SHP77 (cell line): ENCODE measurements around the gene TFAP2A.

Source experiments
- DNase-seq, 2 experiments: peaks; one replicate each; lab custom pipeline; 2025; lab: John Stamatoyannopoulos, UW

TFAP2A gene

GRCh38 chr6:10412461-10413261 lies 2.2 kb downstream of the TFAP2A start:
- peak in 1 of 2 experiments; percentile 64 for DNase-seq

- DNase-seq = peak; percentile 50 to 64
Observed at GRCh38 chr6:10411971-10412460, 2.9 kb downstream of the TFAP2A start.

DNA sequence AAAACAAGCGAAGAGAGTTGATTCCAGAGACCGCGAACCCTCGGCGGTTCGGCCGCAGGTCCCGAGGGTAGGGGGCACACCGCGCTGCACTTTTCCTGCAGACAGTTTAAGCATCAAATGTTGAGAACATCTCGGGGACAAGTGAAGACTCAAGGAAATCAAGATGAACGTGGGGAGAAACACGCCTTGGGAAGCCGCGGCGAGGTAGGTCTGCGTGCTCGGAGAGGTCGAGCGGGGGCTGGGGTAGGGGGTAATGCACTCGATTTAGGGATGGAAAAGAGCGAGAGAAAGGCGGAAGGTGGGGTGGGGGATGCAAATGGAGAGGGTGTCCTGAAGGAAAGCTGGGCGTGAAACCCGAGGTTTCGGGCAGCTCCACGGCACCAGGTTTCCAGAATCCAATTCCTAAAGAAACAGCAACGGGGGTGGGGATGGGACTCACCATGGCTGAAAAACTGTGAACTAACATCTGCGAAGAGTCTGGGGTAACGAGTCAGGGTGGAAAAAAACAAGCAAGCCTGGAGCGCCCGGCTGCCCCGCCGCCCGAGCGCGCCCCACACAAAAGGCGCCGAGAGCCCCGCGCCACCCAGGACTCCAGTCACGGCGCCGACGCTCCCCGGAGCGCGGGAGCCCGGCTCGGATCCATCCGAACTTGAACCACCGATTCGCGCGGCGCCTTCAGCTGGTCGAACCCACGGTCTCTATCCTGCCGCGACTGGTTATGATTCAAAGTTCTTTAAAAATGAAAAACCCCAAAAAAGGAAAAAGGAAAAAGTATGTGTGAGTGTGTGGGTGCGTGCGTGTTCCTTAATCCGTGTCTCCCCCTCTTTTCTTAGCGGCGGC lies 3.5 kb downstream of the TFAP2A start:
- DNase-seq = no peak

- no peak for DNase-seq
Observed at GRCh38 chr6:10410207-10411050, 4.4 kb downstream of the TFAP2A start.

DNA sequence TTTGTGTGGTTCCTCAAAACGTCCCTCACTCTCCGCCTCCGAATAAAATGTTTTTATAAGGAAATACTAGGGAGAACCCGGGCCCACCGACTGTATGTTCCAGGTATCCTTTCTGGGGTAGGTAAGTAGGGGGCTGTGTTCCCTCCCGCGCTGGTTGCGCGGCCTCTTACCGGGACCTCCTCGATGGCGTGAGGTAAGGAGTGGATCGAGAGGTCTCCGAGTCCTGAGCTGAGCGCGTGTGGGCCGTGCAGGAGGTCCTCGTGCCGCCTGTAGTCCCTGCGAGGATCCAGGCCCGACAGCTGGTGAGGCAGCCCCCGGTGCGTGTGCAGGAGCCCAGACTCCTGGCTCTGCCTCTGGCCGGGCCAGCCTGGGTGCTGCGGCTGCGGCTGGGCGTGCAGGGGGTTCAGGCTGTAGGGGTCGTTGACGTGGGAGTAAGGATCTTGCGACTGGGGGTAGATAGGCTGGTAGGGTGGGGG lies 5.1 kb downstream of the TFAP2A start:
- no peak for DNase-seq

- no peak for DNase-seq
Observed at GRCh38 chr6:10409233-10409721, 5.6 kb downstream of the TFAP2A start.

DNA sequence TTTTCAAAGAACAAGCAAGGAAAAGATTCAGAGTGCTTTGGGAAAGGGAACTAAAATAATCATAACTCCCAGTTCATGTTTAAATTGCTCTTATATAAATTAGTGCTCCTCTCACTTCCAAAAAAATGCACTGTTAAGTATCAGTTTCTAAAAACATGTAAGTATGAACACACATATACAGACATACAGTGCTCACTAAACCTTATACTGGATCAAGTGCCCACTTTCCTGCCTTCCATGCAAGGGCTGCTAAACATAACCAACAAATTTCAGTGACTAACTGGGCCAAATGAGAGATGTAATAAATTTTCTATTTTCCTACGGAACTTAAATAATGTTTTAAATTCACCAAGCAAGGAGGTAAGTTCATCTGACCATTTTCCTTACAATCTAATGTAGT lies 6.4 kb downstream of the TFAP2A start:
- no peak for DNase-seq

- DNase-seq = no peak
Observed at GRCh38 chr6:10407674-10408054, 7.2 kb downstream of the TFAP2A start.

GRCh38 chr6:10407018-10407673 lies 7.7 kb downstream of the TFAP2A start:
- DNase-seq = no peak

DNA sequence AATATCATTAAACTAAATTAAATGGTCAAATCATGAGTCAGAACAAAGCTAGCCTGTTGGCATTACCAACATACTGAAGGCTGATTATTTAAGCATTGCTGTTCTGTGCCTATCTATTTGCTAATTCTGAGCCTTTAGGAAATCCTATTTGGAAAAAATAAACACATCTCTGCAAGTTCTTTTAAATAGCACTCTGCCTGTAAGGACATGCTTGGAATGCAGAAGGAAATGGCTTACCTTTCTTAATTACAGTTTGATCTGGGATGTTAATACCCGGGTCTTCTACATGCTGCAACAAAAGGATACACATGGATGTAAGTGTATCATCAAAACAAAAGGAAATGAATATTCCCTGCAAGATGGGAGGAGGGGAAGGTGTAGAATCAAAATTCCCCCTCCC lies 8.3 kb downstream of the TFAP2A start:
- no peak for DNase-seq

DNA sequence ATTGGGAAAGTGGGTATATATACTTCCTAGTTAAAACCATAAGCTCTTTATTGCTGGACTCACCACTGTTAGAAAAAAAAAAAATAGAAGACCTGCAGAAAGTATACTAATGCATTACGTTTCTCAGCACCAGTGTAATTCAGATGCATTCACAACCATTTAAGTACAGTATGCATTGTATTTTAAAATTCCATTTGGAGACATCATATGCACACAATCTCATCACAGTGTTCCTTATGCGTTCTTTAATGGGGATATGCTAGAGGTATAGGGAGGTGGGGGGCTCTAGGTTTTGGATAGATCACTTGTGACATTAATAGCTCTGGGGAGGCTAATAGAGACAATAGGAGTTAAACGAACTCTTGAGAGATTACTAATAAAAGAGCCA lies 9.4 kb downstream of the TFAP2A start:
- DNase-seq = no peak

DNA sequence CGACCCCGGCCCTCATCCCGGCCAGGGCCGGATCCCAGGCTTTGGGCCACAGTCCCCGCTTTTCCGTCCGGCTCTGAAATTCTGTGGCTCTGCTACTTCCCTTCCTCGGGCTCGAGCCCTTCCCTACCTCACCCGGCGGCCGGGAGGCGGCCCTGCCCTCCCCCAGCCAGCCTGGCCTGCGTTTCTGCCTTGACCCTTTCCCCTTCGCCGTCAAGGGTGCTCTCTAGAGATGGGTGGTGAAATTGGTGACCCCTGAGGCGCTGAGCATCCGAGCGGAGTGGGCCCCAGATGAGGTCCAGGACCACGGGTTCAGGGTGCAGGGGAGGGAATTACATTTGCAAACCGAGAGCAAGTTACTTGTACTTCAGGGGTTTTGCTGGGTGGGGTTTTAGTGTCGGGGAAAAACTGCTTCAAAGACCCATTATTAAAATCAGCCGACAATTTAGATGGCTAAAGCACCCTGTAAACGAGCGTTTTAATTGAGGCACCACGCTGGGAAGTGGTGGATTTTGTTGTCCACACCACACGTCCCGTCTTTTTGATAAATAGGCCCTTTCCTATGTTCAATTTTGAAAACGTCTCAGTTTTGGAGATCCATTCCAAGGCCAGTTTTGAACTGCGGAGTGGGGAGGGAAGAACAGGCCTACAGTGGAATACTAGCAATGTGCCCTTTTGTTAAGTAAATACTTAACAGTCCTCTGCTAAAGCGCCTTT lies 9.9 kb downstream of the TFAP2A start:
- no peak for DNase-seq

DNA sequence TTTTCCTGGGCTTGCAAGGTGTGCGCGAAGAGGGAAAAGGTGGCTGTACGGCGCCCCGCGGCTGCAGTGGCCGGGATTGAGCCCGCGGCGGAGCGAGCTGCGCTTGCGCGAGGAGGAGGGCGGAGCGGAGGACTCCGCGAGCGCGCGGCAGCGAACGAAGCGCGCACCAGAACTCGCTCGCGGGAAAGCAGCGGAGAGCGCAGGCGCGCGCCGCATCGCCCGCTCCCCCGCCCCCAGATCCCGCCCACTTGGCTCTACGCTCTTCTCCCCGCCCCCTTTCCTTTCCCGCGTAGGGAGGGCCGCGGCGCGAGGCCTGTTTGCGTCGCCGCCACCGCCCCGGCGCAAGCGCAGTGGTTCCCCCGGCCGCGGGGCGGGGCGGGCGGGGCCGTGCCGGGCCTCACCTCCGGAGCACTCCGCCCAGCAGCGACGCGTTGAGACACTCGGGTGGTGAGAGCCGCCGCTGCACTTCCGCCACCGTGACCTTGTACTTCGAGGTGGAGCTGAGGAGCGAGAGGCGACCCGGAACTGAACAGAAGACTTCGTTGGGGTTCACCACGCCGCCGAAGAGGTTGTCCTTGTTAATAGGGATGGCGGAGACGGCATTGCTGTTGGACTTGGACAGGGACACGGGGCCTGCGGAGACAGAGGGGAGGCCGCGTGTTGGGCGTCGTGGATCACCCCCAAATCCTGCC lies 10.6 kb downstream of the TFAP2A start:
- DNase-seq = peak; percentile 93 to 98

GRCh38 chr6:10403385-10404106 lies 11.3 kb downstream of the TFAP2A start:
- DNase-seq = peak in 1 of 2 experiments; percentile 55

- no peak for DNase-seq
Observed at GRCh38 chr6:10402648-10403311, 12.1 kb downstream of the TFAP2A start.

GRCh38 chr6:10401632-10402223 lies 13.1 kb downstream of the TFAP2A start:
- no peak for DNase-seq

GRCh38 chr6:10401004-10401536 lies 13.8 kb downstream of the TFAP2A start:
- DNase-seq = no peak

DNA sequence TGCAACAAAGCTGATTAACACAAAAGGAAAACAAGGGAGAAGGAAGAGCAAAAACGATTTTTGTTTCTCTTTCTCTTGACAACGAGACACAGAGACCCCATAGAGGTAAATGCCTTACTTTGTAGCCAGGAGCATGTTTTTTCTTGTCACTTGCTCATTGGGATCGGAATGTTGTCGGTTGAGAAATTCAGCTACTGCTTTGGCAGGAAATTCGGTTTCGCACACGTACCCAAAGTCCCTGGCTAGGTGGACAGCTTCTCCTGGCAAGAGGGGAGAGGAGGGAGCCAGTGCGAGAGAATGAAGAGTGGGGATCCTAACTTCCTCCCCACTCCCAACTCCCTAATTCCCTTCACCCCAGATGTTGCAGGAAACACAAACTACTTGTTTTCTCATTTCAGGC lies 14.5 kb downstream of the TFAP2A start:
- no peak for DNase-seq
